Muscle of back (tissue), 11 donors: ENCODE data around the gene PTPN14. TPM values are rescaled to one million over a fixed set of nuclear protein-coding genes. Genes with fewer than 3 reads are reported as not detected.
A peak's percentile ranks its signal among the peaks of the same experiment; 100 is the strongest.

Experiments used
- DNase-seq, 3 donors: peaks; one replicate each; pipeline versions ENCODE4 v3.0.0 to v3.0.0-alpha.2; 2013
- polyA plus RNA-seq, 10 donors: library from polyadenylated mRNA; unstranded; fragments of 120-200 nt; gene quantifications; one replicate each; pipeline ENCODE4 v1.2.1, GENCODE V29; 2013; ENCODE audit not compliant: insufficient read length in 10 of 10

The PTPN14 gene
- polyA plus RNA-seq, 10 donors, result 16.0 to 27.8 (median 19.1) TPM

GRCh38 chr1:214569357-214570004, 18.1 kb upstream of the PTPN14 start:
- no peak for DNase-seq

DNA sequence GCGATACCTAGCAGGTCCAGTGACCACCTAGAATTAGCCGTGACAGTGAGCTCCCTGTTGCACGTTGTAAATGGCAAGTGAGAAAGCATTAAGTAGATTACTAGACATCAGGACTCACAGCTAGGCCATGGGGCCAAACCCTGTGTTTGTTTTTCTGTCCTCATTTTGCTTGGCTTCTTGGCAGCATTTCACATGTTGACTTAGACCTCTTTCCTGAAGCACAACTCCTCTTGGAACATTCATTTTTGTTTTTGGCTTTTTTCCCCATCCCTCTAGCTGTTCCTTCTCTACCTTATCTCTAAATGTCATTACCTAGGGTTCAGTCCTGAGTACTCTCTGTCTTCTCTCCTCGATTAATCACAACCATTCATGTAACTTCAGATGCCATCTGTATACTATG, 16.9 kb upstream of the PTPN14 start:
- no peak for DNase-seq

GRCh38 chr1:214567481-214567980, 16.1 kb upstream of the PTPN14 start:
- no peak for DNase-seq

DNA sequence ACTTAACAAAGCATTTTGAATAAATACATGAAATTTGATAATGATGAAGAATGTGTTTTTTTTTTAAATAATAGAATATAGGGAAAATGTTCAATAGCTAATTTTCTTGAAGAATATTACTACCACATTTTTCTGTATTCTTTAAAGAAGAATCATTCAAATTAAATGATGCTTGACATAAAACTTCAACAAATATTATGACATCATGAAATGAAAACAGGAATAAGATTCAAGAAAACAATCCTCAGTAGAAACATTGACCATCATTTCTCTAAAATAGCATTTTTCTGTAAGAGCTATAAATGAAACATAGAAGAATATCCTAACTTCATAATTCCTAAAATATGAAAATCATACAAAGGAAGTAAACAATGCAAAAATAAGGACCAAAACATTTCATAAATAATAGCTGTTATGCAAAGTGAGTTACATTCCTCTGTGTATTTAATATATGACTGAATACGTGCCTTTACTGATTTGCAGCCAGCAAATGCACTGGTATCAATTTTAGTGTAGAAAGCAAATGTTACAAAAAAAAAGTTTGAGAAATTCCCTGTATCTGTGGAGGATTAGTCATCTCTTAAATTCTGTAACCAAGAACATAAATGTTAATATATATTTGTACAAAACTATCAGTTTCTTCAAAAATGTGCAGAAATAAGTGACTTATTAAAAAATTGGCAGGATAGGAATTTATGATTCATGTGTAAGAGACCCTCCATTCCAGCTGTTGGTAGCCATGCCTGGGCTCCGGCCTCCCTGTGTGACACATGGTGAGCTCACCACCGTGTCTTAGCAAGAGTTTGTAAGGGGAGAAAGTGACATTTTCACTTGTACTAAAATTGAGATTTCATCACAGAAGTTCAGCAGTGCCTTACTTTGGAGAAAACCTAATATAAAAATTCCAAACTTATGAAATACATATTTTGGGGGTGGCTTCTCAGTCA, 15.0 kb upstream of the PTPN14 start:
- DNase-seq, result peak in 1 of 3 donors; percentile 74

DNA sequence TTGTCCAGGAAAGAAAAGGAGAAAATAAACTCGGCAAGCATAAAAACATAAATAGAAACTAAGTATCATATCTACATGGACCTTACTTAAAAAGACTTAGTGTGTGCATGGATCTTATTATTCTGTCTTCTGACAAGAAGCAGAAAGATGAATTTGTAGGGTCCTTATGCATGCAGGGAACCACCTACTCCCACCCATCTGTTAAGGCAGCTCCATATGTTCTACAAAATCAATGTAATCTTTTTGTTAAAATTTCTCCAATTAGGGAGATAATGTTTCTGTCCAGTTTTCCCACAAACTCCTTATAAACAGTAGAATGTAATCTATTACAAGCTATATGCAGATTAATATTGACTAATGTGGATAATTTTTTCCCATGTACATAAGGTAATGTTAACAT, 13.9 kb upstream of the PTPN14 start:
- DNase-seq, result no peak

DNA sequence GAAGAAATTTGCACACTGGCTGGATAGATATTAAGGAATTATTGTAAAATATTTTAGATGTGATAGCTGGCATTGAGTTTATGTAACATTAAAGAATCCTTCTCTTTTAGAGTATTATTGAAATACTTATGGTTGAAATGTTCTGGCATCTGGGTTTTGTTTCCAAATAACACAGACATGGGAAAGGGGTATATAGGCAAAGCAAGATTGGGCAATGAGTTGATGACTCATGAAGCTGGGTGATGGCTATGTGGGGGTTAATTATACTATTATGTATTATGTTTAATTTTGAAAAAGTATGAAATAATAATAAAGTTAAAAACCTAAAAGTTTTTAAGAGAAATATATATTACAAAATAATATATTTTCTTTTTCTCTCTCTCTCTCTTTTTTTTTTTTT, 12.5 kb upstream of the PTPN14 start:
- no peak for DNase-seq

GRCh38 chr1:214557952-214558735, 6.7 kb upstream of the PTPN14 start:
- peak in 1 of 3 donors; percentile 59 for DNase-seq

DNA sequence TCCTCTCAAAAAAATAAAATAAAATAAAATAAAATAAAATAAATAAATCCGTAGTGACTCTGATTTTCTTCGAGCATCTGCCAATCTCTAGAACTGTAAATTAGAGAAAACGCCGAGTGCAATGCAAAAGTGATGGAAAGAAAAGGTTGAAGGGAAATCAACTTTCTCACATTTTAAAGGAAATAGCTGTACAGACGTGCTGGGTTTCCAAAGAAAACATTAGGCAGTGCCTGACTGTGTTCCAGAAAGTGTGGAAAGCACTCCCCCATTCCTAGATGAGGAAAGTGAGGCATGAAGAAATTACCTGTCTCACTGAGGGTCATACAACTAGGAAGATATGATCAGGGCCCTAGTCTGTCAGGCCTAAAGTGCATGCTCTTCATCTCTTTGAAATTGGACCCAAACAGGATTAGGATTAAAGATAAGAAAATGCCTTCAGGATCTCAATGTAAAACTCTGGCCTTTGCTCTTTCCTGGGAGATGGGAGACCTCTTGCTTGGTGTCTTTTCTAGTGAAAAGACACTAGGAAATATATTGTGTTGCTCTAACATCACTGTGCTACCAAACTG, 1.8 kb upstream of the PTPN14 start:
- DNase-seq, result no peak

DNA sequence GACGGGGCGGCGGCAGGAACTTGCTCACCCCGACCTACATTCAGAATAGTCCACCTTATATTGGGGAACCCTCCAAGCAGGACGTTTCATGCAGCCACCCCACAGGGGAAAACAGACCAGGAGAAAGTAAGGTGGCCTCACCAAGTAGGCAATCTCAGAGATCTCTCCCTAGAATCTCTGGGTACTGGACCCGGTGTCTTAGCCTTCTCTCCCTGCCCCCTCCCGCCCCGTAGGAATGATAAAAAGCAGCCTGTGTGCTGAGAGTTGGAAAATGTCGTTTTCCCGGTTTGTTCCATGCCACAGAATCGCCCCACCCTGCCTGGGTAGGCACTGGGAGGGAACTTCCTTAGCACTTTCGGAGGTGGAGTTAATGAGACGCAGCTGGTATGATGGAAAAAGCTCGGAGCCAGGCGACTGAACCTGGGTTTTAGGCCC, 789 bp upstream of the PTPN14 start:
- DNase-seq, result peak; percentile 68 to 87 (median 71)

DNA sequence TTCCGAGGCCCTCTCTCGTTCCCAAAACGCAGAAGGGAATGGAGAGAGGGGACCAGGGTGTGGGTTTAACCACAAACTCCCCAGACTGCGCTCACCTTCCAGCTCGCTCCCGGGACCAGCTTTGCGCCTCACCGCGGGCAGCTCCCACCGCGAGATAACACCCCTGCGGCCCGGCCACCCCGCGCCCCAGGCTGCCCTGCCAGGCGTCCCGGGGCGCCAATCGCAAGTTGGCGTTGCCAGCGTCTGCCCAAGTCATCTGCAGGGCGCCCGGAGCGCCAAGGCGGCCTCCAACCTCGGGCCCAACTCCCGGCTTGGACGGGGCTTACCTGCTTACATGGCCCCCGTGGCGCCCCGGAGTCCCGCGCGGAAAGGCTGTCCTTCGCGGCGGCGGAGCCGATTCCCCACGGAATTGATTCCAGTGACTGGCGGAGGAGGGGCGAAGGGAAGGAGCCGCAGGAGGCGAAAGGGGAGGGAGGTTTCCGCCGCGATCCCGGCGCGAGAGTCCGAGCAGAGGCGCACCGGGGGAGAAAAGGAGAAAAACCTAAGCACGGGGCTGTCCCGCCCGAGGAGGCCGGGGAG, 456 bp downstream of the PTPN14 start:
- DNase-seq, result no peak

DNA sequence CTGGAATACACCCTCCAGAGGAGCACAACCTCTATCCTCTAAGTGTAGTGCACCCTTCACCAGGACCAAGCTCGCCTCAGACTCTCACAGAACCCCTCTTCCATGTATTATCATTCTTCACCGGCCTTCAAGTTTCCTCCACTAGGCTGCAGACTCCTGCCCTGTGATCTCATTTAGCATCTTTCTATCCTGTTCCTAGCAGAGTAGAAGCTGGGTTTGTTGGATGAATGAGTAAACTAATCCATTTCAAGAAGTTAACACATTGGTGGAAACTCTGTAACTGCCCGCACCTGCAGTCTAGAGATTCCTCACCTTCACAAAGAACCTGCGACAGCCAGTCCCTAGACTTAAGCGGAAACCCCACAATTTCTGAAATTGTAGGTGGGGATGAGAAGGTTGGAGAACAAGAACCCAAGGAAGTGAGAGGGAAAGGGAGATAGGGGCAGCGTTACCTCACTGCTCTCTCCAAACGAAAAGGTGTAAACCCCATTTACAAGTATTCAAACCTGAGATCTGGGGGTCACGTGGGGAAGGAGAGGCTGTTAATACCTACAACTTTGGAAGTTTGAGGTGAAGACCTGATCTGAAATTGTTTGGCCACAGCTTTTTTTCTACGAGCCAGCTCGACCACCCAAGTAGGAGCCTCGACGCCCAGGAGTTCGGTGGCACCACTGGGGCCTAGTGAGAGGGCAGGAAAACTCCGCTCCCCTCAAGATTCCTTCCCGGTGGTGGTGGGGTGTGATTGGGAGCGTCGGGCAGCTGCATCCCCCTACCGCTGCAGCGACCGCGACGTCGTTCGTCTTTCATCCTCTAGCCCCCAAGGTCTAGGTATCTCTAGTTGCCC, 1.2 kb downstream of the PTPN14 start:
- peak in 1 of 3 donors; percentile 61 for DNase-seq

DNA sequence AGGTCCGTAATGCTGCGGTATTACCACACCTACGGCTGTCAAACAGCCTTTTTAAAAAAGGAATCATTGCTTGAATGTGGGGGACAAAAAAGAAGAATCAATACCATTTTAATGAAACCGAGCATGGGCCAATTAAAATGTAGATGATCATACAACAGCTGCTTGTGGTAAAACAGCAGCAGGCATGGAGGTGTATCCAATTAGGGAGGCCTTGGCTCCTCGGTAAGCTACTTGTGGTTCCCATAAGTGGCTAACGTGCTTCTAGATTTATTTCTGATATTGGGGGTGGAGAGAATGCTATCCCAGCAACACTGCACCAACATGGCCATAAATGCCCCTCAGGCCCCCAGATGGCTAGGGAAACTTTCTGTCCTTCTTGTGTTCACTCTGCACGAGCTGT, 1.8 kb downstream of the PTPN14 start:
- DNase-seq, result no peak

- peak in 2 of 3 donors; percentile 49 to 53 for DNase-seq
Measured at GRCh38 chr1:214548988-214549387, 2.4 kb downstream of the PTPN14 start.

- DNase-seq, result no peak
Measured at GRCh38 chr1:214548271-214548670, 3.1 kb downstream of the PTPN14 start.

GRCh38 chr1:214547747-214548146, 3.7 kb downstream of the PTPN14 start:
- DNase-seq, result no peak

GRCh38 chr1:214546886-214547641, 4.3 kb downstream of the PTPN14 start:
- no peak for DNase-seq

DNA sequence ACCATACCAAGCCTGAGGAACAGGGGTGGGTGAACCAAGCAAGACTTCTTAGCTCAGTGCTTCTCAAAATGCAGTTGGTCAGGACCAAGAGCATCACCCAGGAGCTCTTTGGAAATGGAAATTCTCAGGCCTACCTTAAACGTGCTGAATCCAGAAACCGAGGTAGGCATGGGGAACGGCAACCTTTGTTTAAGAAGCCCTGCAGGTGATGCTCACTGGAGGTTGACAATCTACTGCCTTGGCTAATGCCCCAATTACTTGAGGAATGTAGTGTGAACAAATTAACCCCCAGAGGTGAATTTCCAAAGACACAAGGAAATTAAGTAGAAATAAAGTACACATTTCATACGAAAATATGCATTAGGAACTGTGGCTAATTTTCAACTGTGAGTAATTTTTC, 5.3 kb downstream of the PTPN14 start:
- DNase-seq, result no peak

DNA sequence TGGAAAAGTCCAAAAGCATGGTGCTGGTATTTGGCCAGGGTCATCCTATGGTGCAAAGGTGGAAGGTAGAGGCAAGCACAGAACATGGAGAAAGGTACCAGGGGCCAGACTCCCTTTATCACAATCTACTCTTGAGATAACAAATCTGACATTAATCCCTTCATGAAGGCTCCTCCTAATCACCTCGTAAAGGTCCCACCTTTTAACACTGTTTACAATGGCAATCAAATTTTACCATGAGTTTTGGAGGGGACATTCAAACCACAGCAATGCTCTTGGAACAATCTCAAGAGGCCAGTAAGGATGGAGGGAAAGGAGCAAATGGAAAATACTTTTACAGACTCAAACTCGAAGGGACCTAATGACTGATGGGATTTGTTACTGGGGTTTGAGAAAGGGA, 6.1 kb downstream of the PTPN14 start:
- DNase-seq, result no peak

DNA sequence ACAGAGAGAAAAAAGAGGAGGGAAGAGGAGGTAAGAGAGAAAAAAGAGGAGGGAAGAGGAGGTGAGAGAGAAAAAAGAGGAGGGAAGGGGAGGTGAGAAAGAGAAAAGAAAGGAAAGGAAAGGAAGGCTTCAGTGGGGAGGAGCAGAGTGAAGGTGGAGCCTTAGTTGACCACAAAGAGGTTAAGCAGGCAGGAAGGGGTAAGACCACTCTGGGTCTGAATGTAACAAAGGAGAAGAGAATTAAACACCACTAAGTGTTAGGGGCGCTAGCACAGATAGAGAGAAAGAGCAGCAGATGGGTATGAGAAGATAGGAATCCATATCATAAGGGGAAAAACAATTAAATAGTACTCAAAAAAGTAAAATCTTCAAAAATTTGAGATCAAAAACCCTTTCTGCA, 6.6 kb downstream of the PTPN14 start:
- DNase-seq, result no peak
